ENCODE measurements around the gene DCT. TPM values are rescaled to one million over a fixed set of nuclear protein-coding genes. Genes with fewer than 3 reads are reported as not detected.

DCT gene
- total RNA-seq, 4 donors from 2014 or later: 39.4 to 122 (median 81.7) TPM

DNA sequence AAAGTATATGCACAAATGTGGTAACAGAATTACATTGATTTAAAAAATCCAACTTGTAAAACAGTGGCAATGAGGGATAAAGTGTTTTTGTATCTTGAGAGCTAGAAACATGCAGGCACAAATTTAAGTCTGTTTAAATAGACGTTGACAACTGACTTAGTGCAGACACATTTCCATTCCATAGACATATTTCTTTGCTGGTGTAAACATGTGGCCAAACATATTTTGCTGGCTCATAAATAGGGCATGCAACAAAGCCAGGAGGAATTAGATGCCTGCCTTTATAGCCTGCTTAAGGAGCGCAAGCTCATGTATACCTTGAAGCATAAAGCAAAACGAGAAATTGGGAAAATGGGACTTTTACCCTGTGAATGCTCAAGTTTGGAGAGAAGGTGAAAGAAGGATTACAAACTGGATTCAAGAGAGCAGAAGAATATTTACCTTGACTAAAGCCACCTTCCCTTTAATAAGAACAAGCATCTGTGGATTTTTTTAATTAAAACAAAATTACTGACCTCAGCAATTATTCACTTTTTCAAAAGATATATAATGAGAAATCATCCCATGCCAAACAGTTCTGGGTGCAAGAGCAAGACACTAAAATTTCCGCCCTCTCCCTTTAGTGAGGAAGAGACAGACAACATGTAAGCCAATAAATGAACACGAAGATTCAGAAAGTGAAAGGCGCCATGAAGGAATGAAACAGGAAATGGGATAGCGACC is 71.0 kb downstream of the DCT start:
- H3K27ac ChIP-seq: no peak overlapping the region
- no peak overlapping the region for H3K4me3 ChIP-seq
- H3K9me3 ChIP-seq: no peaks in the 10 kb centered on the region
- DNase-seq (ENCODE audit: low spot score in 2 of 2): no peak
- no peaks in the 10 kb centered on the region for H3K4me1 ChIP-seq
- TF ChIP-seq EP300 (IDR thresholded peaks at IDR 0.05) (no peak), POLR2A (IDR thresholded peaks at IDR 0.05) (no peak), CTCF (IDR thresholded peaks at IDR 0.05) (no peak), POLR2AphosphoS5 (IDR thresholded peaks at IDR 0.05) (no peak)
- H3K27me3 ChIP-seq: no peaks in the 10 kb centered on the region
- 82% methylated on average over 7 of the region's 7 CpGs for WGBS
- H3K36me3 ChIP-seq: no peaks in the 10 kb centered on the region

DNA sequence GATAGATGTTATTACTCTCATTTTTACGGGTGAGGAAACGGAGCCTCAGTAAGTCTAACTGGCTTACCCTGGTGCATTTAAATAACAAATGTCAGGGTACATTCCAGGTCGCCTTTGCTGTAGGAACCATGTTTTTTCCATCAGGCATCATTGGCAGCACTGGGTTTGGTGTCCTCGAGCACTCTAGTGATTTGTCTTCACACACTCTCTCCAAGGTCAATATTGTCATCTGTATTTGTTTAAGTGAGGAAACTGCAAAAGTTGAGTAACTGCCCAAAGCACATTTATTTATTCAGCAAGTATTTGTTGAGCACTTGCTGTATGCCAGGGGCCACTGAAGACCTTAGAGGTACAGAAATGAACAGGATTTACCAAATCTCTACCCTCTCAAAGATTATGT is 78.6 kb downstream of the DCT start:
- Histone ChIP-seq H3K27ac (no peak overlapping the region), H3K36me3 (no peaks in the 10 kb centered on the region), H3K9me3 (no peaks in the 10 kb centered on the region), H3K4me3 (no peak overlapping the region), H3K4me1 (no peaks in the 10 kb centered on the region), H3K27me3 (no peaks in the 10 kb centered on the region)
- TF ChIP-seq CTCF (IDR thresholded peaks at IDR 0.05) (no peak), EP300 (IDR thresholded peaks at IDR 0.05) (no peak), POLR2AphosphoS5 (IDR thresholded peaks at IDR 0.05) (no peak), POLR2A (IDR thresholded peaks at IDR 0.05) (no peak)
- DNase-seq (ENCODE audit: low spot score in 2 of 2): no peak
- 81% methylated on average over 4 of the region's 4 CpGs for WGBS

DNA sequence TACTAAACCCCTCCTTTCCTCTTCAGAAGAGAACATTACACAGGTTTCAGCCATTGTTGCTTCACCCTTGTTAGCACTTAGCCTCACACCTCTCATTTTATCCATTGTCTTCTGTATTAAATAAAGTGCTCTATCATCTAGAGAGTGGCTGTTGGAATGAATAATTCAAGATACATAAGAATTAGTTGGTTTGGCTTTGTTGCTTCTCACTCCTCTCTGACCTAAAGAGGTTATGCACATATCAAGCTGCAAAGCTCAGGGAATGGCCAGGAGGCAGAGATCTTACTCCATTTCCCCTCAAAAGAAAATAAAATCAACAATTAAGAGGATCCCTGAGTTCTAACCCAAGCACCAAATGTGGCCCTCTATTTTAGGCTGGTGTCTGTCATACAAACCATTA is 79.7 kb downstream of the DCT start:
- no peaks in the 10 kb centered on the region for H3K36me3 ChIP-seq
- TF ChIP-seq POLR2A (IDR thresholded peaks at IDR 0.05): no peak
- no peak for TF ChIP-seq EP300 (IDR thresholded peaks at IDR 0.05)
- no peak for TF ChIP-seq POLR2AphosphoS5 (IDR thresholded peaks at IDR 0.05)
- no peak for TF ChIP-seq CTCF (IDR thresholded peaks at IDR 0.05)
- no peaks in the 10 kb centered on the region for H3K4me1 ChIP-seq
- H3K27me3 ChIP-seq: no peaks in the 10 kb centered on the region
- no peak overlapping the region for H3K27ac ChIP-seq
- H3K9me3 ChIP-seq: no peaks in the 10 kb centered on the region
- no peak for DNase-seq (ENCODE audit: low spot score in 2 of 2)
- H3K4me3 ChIP-seq: no peak overlapping the region

DNA sequence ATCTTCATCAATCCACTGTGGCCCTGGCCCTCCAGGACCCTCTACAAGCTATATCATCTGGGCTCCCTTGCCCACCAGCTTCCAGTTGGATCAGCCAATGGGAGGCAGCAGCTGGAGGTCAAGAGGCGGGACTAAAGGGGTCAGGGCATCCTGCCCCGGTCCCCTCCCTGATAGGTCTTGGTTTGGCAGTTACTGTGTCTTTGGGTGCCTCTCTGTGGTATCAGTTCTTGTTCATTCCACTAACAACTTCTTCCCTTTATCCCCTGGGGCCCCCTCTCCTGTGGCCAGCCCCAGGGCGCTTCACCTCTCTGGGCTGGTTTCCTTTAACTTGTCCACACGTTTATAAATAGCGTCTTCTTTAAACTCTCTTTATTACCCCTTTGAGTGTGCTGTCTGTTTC is 83.6 kb downstream of the DCT start:
- DNase-seq (ENCODE audit: low spot score in 2 of 2): no peak
- no peak overlapping the region for H3K4me3 ChIP-seq
- H3K9me3 ChIP-seq: no peaks in the 10 kb centered on the region
- H3K27me3 ChIP-seq: no peaks in the 10 kb centered on the region
- H3K36me3 ChIP-seq: no peaks in the 10 kb centered on the region
- TF ChIP-seq POLR2AphosphoS5 (IDR thresholded peaks at IDR 0.05): no peak
- TF ChIP-seq POLR2A (IDR thresholded peaks at IDR 0.05): no peak
- no peak for TF ChIP-seq CTCF (IDR thresholded peaks at IDR 0.05)
- TF ChIP-seq EP300 (IDR thresholded peaks at IDR 0.05): no peak
- no peak overlapping the region for H3K27ac ChIP-seq
- H3K4me1 ChIP-seq: no peaks in the 10 kb centered on the region
- WGBS: 70% methylated on average over 5 of the region's 5 CpGs

- H3K27ac ChIP-seq: no peak overlapping the region
- DNase-seq (ENCODE audit: low spot score in 2 of 2): no peak
- no peak for TF ChIP-seq POLR2AphosphoS5 (IDR thresholded peaks at IDR 0.05)
- TF ChIP-seq CTCF (IDR thresholded peaks at IDR 0.05): no peak
- TF ChIP-seq POLR2A (IDR thresholded peaks at IDR 0.05): no peak
- TF ChIP-seq EP300 (IDR thresholded peaks at IDR 0.05): no peak
- H3K4me1 ChIP-seq: no peaks in the 10 kb centered on the region
- 84% methylated on average over 4 of the region's 4 CpGs for WGBS
- H3K9me3 ChIP-seq: no peaks in the 10 kb centered on the region
- H3K36me3 ChIP-seq: no peaks in the 10 kb centered on the region
- no peak overlapping the region for H3K4me3 ChIP-seq
- no peaks in the 10 kb centered on the region for H3K27me3 ChIP-seq
Measured at GRCh38 chr13:94394723-94395122, 84.8 kb downstream of the DCT start.
